Keratinocyte (primary cell): ENCODE results near the gene ZNF106.

Source experiments
- EZH2 ChIP-seq: IDR thresholded peaks from one replicate; pipeline ENCODE4 v1.6.1; 2012; ENCODE audit warnings: inconsistent platforms, mild to moderate bottlenecking, low read length, moderate library complexity
- TF ChIP-seq, protein P1 (sequence below), 3 experiments: IDR thresholded peaks in 1 of 3; conservative IDR thresholded peaks in 1 of 3; optimal IDR thresholded peaks in 1 of 3; 2 replicates in 2 of 3; 3 replicates in 1 of 3; pipeline versions ENCODE3 to v1.5.1; 2011; ENCODE audit warnings: low read length in 3 of 3, mild to moderate bottlenecking in 3 of 3, moderate library complexity in 2 of 3, control low read depth in 1 of 3, inconsistent platforms in 1 of 3; ENCODE audit not compliant: insufficient read depth in 2 of 3; ENCODE audit errors: extremely low read depth in 1 of 3

DNA sequence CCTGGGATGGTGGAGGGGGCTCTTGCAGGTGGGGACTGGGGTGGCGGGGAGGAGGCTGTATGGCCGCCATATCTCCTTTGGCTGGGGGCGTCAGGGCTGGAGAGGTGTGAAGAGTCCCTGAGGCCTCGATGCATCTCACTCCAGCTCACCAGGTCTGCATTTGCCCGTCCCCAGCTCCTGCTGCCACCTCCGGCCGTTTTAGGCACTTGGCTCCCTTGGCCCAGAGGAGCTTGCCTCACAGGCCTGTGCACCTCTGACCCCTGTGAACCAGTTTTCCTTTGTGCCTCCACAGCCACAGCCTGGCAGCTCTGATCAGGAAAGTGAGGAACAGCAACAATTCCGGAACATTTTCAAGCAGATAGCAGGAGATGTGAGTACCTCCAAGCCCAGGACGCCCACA is 81.9 kb downstream of the ZNF106 start:
- TF ChIP-seq, protein P1, sequence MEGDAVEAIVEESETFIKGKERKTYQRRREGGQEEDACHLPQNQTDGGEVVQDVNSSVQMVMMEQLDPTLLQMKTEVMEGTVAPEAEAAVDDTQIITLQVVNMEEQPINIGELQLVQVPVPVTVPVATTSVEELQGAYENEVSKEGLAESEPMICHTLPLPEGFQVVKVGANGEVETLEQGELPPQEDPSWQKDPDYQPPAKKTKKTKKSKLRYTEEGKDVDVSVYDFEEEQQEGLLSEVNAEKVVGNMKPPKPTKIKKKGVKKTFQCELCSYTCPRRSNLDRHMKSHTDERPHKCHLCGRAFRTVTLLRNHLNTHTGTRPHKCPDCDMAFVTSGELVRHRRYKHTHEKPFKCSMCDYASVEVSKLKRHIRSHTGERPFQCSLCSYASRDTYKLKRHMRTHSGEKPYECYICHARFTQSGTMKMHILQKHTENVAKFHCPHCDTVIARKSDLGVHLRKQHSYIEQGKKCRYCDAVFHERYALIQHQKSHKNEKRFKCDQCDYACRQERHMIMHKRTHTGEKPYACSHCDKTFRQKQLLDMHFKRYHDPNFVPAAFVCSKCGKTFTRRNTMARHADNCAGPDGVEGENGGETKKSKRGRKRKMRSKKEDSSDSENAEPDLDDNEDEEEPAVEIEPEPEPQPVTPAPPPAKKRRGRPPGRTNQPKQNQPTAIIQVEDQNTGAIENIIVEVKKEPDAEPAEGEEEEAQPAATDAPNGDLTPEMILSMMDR (optimal IDR thresholded peaks at IDR 0.05 in 1 of 3, IDR thresholded peaks at IDR 0.05 in 1 of 3, conservative IDR thresholded peaks at IDR 0.05 in 1 of 3; ENCODE audit: extremely low read depth in 1 of 3, insufficient read depth in 2 of 3, low read length in 3 of 3), result no peak
- TF ChIP-seq EZH2, result no peak
